ENCODE measurements around the gene MOCS3.
"Not testable (repeated sequence)": the region's sequence is repeated elsewhere in the genome, so short reads cannot be mapped to it uniquely, and the experiment has no call there.

MOCS3 gene

GRCh38 chr20:50932691-50933280, 25.8 kb upstream of the MOCS3 start:
- DNase-seq = no peak

DNA sequence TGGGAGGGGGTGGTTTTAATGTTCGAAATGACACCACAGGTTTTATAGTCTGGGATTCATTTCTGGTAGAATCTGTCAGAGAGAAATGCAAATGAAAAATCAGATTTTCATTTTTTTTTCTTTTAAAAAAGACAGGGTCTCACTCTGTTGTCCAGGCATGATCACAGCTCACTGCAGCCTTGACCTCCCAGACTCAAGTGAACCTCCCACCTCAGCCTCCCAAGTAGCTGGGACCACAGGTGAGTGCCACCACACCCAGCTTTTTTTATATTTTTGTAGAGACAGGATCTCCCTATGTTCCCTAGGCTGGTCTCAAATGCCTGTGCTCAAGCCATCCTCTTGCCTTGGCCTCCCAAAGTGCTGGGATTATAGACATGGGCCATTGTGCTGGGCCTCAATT, 25.0 kb upstream of the MOCS3 start:
- no peak for DNase-seq

DNA sequence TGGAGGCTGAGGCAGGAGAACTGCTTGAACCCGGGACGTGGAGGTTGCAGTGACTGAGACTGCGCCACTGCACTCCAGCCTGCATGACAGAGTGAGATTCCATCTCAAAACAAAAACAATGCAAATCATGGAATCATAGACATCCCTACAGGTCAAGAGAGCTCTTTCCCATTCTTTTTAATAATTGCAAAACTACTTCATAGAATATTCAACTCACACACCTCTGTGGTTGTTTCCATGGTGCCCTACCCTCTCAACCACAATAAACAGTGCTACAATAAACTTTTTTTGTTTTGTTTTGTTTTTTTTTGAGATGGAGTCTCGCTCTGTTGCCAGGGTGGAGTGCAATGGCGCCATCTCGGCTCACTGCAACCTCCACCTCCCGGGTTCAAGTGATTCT, 15.5 kb upstream of the MOCS3 start:
- no peak for DNase-seq

DNA sequence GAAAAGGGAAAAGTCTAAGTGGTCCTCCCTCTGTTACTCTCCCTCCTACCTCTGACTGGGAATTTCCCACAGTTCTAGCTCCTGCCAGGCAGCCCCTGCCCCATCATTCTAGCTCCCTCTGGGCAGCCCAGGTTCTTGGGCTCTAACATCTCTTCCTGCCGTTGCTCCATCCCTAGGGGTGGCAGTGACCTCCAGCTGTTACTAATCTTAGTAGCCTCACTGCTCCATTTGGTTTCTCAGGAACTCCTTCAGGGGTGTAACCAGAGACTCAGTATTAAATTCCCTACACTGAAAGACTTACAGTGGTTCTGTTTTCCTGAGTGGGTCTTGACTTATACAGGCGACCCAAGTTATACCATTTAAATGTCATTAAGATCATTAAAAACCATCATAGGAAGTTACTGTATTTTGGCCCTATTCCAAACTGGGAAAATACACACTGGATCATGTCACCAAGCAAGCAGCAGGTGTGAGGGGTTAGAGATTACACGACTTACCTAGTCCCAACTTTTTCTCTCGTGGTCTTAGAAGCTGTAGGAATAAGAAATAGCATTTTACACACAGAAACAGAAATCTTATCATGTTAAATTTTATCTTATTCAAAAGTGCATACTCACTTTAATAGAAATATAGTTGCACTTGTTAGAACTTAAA, 10.4 kb upstream of the MOCS3 start:
- DNase-seq = no peak

DNA sequence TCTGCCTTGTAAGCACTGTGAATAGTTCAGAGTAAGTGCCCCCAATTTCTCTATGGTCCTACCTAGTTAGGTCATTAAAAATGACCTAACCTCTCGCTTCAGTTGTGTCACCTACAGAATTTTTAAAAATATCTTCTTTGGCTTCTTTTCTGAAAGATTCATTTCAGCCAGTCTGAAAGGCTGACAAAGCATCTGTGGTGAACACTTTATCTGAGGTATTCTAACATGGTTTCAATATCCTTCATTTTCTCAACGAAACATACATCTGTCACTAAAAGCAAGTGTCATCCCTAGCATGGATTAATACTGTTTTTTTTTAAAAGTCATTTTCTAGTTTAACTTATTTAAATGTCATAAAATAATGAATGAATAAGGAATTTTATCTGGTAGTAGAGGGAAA, 5.4 kb upstream of the MOCS3 start:
- DNase-seq = no peak

DNA sequence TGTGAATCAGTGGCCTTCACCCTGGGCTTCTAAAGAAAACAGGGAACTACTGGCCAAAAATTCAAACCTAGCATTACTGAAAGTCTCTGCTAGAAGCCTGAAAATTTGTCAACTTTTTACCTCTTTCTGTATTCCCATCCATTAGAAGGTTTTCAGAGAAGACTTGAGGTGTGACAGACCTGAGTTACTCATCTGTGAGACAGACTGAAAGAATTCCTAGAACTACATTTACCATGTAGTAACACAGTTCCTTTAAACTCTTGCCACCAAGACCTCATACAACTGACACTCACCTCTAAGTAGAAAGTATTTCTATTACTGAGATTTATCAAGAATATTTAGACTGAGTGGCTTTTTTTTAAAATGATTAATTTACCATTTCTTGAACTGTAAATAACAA, 4.8 kb upstream of the MOCS3 start:
- DNase-seq = no peak

- DNase-seq = no peak
Observed at GRCh38 chr20:50957276-50957675, 1.3 kb upstream of the MOCS3 start.

DNA sequence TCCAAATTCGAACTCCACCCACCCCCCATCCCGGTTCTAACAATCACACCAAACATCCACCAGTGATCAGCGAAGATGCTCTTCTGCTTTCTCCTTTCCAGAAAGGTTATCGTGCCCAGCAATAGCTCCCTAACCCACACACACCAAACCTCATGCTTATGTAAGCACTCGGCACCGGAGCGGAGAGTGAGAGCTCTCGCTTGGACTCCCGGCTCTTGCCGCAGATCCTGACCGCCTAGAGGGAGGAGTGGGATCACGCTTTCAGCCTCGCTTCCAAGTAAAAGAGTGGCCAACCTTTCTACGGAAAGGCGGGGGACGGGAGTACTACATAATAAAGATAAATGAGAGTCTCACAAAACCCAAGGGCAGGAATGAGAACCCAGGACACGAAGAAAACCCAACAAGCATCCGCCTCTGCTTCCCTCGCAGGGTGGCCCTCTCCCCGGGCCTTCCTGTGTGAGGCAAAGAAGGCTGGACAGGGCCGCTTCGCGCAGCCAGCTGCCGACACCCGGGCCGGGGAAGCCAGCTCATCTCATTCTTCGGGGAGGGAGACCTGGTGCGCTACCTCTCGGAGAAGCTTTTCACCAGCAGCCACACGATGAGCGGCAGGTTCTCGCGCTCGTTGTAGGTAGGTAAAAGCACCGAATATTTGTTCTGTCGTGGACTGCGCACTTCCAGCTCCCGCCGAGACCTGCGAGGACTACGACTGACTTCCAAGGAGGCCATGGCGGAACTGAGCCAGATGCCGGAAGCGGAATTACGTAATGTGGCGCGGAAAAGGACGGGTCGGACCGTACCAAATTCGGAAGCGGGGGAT, 612 bp upstream of the MOCS3 start, which contains the start of gene DPM1:
DPM1 (minus strand) TSS at position 735 of the 817 bp plus-strand sequence; CDS start at position 726, 9 bp downstream.
- DNase-seq = peak; percentile 79

- no peak for DNase-seq
Observed at GRCh38 chr20:50959543-50960126, 1.0 kb downstream of the MOCS3 start.

DNA sequence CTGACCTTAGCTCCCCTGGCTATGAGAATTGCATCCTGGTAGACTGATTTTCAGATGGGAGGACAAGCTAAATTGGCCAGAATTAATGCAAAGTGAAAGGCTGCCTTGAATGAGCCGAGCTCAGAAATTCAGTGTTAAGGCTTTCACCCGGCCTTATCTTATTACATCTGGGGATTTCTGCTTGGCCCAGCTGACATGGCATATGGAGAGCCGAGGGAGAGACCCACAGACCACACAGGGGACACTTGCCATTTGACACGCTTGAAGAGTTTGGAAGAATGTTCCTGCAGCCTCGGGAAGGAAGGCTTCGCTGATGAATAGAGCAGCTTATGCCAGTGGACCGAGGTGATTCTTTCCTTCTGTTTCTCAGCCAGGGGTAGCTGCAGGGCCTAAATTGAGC, 9.0 kb downstream of the MOCS3 start:
- no peak for DNase-seq

DNA sequence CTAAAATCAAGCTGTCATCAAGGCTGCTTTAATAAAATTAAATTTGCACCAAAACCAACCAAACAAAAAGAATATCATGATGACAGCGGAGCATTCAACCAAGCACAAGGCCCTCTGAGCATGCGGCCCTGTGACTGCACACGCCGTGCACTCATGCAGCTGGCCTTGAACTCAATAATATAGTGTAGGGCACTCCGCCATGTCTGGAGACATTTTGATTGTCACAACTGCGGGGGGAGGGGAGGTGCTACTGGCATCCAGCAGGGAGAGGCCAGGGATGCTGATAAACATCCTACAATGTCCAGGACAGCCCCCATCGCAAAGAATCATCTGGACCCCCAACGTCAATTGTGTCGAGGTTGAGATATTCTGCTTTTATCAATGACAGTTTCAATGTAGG, 9.7 kb downstream of the MOCS3 start:
- no peak for DNase-seq

DNA sequence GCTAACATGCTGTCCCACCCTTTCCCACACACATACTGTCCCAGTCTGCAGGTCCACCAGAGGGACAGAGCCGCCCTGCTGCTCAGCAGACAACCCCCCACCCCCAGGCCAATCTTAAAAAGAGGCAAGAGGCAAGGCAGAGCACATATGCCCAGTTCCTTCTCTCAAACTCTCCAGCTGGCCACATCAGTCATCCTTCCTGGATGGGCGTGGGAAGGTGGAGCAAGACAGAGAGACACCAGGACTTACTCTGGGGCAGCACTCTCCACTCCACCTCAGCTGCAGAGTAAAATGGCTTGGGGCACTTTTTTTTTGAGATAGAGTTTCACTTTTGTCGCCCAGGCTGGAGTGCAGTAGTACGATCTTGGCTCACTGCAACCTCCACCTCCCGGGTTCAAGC, 10.8 kb downstream of the MOCS3 start:
- no peak for DNase-seq

DNA sequence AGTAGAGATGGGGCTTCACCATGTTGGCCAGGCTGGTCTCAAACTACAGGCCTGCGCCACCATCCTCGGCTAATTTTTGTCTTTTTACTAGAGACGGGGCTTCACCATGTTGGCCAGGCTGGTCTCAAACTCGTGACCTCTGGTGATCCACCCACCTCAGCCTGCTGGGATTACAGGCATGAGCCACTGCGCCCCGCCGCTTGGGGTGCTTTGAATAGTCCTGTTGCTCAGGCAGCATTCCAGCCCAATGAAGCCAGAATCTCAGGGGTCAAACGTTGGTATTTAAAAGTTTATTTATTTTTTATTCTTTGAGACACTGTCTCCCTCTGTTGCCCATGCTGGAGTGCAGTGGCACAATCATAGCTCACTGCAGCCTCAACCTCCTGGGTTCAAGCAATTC, 11.3 kb downstream of the MOCS3 start:
- no peak for DNase-seq

DNA sequence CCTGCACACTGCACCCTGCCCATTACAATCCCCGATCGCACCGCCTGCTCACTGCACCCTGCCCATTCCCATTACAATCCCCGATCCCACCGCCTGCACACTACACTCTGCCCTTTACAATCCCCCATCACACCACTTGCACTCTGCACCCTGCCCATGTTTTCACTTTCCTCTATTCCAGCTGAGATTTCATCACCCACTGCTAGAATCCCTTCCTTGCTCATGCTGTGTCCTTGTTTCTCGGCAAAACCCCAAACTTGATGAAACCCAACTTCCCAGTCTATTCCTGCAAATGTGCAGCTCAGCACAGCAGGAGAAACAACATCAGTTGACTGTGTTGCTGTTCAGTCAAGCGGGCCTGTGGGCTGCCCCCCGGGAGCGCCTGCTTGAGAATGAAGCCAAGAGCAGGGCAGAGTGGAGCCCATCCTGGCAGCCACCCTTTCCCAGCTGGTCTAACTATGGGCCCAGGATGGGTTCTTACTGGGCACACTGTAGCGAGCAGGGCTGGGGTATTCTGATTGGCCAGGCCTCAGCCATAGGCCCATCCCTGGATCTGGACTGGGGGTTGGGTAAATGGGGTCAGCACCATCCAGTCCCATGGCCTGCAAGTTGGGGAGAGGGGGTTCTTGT, 17.2 kb downstream of the MOCS3 start:
- DNase-seq = no peak

DNA sequence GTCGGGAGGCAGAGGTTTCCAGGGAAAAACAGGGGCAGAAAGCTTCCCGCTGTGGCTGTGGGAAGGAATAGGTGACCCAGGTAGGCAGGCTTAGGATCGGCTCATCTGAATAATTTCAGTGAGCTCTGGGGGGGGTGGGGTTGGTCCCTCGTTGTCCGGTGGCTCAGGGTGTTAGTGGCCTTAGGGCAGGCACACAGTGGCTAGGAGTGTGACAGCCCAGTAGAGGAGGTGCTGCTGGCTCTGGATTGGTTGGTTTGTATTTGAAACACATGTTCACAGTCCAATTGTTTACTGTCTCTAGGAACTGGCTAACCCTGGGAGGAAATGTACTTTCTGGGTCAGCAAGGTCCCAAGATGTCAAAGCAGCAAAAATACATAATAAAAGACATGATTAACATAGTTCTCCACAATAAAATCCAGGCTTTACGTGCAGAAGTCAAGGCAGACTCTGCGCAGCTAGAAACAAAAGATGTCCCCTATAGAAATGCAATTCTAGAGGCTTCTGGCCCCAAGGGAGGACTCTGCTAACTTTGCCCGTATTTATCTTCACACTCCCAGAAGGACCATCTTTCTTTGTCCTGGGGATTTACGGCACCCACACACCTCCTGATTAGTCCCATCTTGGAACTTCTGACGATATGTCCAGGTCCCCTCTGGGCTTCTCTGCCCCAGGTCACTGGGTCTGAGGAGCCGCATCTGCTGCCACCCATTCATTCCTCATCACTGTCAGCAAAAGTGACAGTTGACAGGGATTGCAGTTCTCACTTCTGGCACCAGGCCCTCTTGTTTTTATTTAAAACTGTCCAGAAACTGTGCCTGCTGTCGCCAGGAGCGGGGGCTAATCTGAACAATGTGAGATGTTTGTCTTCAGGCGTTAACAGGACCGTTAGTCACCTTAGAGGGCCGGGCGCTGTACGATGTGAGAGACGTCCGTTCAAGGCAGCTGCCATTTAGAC, 18.7 kb downstream of the MOCS3 start:
- no peak for DNase-seq

- not testable (repeated sequence) for DNase-seq
Observed at GRCh38 chr20:50978533-50978932, 19.9 kb downstream of the MOCS3 start.

- DNase-seq = no peak
Observed at GRCh38 chr20:50980071-50980681, 21.6 kb downstream of the MOCS3 start.

DNA sequence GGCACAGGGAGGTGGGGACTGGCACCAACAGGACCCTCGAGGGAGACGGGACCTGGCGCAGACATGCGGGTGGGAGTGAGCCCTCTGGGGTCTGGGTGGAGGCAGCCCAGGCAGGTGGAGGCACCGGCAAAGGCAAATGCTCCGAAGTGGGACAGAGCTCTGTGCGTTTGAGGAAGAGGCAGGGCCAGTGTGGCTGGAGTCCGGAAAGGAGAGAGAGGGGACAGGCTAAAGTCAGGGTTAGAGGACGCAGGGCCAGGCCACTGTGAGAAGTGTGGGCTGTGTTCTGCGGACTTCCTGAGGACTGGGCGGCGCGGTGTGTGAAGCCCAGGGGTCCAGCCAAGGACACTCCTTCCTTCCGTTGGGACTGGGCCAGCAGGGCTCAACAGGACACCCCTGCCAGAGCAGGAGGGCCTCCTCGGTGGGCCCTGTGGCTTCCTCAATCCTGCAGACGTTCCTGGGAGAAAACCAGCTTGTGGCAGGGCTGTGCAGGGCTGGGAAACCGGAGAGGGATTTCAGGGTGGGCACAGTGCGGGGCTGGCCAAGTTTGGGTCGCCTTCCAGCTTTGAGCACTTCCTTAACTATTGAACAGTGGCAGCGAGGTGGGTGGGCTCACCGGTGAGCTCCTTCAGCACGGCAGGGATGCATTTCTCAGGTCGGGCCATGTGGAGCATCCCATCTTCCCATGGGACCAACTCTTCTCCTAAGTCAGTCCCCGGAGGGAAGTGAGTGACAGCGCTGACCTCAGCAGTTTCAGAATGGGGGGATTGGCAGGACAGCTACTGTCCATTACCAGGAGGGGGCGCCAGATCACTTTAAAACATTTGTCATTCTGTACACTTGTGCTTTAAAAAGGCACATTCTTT, 22.5 kb downstream of the MOCS3 start:
- no peak for DNase-seq

DNA sequence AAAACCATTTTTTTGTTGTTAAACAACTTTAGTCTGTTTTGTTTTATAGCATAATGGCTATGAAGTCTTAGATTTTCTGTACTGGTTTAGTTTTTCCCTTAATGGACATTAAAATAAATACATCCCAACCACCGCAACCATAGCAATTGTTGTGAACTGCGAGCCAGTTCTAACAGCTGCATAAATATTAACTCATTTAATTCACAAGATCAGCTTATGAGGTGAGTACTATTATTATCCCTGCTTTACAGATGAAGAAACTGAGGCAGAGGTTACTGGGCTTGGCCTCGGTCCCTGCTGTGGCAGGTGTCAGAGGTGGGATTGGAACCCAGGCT, 23.1 kb downstream of the MOCS3 start:
- DNase-seq = no peak

DNA sequence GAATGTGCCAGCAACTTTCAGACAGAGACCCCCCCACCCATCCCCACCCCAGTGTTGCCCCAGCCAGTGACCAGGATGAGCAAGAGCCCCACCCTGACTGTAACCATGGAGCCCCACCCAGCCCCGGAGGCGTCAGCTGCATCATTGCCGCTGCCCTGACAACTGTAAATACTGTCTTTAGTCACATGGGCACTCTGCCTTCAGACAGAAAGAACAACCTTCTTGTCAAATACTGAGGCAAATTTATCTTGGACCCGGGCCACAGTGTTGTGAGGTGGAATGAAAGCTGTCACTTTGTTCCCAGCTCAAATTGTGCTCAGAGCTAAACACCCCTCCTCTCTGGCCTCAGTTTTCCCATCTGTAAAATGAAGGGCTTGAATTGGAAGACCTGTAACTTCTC, 23.7 kb downstream of the MOCS3 start:
- no peak for DNase-seq

DNA sequence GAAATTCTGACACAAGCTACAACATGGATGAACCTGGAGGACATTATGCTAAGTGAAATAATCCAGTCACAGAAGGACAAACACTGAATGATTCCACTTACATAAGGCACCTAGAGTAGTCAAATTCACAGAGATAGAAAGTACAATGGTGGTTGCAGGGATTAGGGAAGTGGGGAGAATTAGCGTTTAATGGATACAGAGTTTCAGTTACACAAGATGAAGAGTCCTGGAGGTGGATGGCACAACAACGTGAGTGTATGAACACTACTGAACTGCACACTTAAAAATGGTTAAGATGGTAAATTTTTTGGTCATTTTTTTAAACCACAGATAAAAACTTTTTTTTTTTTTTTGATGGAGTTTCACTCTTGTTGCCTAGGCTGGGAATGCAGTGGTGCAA, 24.7 kb downstream of the MOCS3 start:
- DNase-seq = no peak

Data from NCI-H510A (cell line).